GM12878 (cell line): ENCODE results near the gene TOPAZ1.

Experiments used
- ATF2 ChIP-seq: IDR thresholded peaks from 2 replicates; pipeline ENCODE4 v1.6.1; 2012; ENCODE audit warnings: low read length, inconsistent platforms
- BCL11A ChIP-seq: IDR thresholded peaks from 2 replicates; pipeline ENCODE4 v1.6.1; 2011; ENCODE audit warnings: low read depth, low read length
- CTCF ChIP-seq, 3 experiments: IDR thresholded peaks in 2 of 3; conservative IDR thresholded peaks in 1 of 3; 2 replicates each; pipeline ENCODE4 v1.5.1; 2011; ENCODE audit warnings: low read depth in 3 of 3, low read length in 3 of 3, mild to moderate bottlenecking in 3 of 3, control low read depth in 2 of 3, moderate library complexity in 2 of 3, inconsistent platforms in 1 of 3, mixed read lengths in 1 of 3; ENCODE audit not compliant: control insufficient read depth in 2 of 3, insufficient read depth in 1 of 3; ENCODE audit errors: extremely low read depth in 1 of 3
- JUND ChIP-seq: IDR thresholded peaks from 2 replicates; pipeline ENCODE4 v1.6.1; 2012; ENCODE audit warnings: low read depth, mild to moderate bottlenecking, low read length, improper control_type of control experiment, moderate library complexity
- RFX5 ChIP-seq: IDR thresholded peaks from 2 replicates; pipeline ENCODE4 v1.6.1; 2011; ENCODE audit warnings: low read depth, low read length, improper control_type of control experiment
- TF ChIP-seq, protein P1 (sequence below): IDR thresholded peaks from 2 replicates; pipeline ENCODE4 v1.6.1; 2012; ENCODE audit warnings: low read depth, low read length, improper control_type of control experiment

DNA sequence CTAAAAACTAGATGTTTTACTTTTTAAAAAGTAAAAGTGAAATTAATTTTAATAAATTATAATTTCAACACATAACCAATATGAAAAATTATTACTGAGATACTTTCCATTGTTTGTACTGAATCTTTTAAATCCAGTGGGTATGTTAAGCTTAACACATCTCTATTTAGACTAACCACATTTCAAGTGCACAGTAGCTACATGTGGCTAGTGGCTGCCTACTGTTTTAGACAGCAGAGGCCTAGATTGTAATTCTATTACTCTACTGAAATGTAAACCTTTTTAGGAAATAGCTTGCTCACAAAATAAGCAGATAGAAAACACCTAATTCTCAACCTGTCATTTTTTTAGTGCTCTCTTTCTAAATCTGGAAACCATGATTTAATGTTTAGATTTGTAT, 101.7 kb downstream of the TOPAZ1 start:
- TF ChIP-seq CTCF (IDR thresholded peaks at IDR 0.05 in 2 of 3, conservative IDR thresholded peaks at IDR 0.05 in 1 of 3; ENCODE audit: control insufficient read depth in 2 of 3, extremely low read depth in 1 of 3, insufficient read depth in 1 of 3, low read depth in 3 of 3, low read length in 3 of 3) = no peak
- TF ChIP-seq JUND = no peak
- TF ChIP-seq BCL11A = no peak
- TF ChIP-seq RFX5 = no peak
- TF ChIP-seq ATF2 = no peak
- TF ChIP-seq, protein P1, sequence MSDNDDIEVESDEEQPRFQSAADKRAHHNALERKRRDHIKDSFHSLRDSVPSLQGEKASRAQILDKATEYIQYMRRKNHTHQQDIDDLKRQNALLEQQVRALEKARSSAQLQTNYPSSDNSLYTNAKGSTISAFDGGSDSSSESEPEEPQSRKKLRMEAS = no peak
